WTC11 (cell line): Measurements from ENCODE around the gene RBM8A.

Source experiments
- CREM ChIP-seq: sonication (generic); formaldehyde crosslinking; IDR thresholded peaks from 2 replicates; pipeline ENCODE4 v1.8.1; 2022; ENCODE audit warnings: mild to moderate bottlenecking, missing genetic modification reagents, moderate library complexity
- ELF4 ChIP-seq: sonication (generic); formaldehyde crosslinking; IDR thresholded peaks from 2 replicates; pipeline ENCODE4 v1.8.1; 2022; ENCODE audit warnings: low read depth, mild to moderate bottlenecking, moderate library complexity, missing genetic modification reagents
- ETV6 ChIP-seq: sonication (generic); formaldehyde crosslinking; IDR thresholded peaks from 2 replicates; pipeline ENCODE4 v1.8.1; 2022; ENCODE audit warnings: mild to moderate bottlenecking, missing genetic modification reagents
- JUN ChIP-seq: sonication (generic); formaldehyde crosslinking; IDR thresholded peaks from 2 replicates; pipeline ENCODE4 v1.8.0; 2023; ENCODE audit warnings: mild to moderate bottlenecking, missing genetic modification reagents
- KAT7 ChIP-seq: sonication (generic); formaldehyde crosslinking; IDR thresholded peaks from 2 replicates; pipeline ENCODE4 v1.8.1; 2023; ENCODE audit warnings: missing genetic modification reagents, mild to moderate bottlenecking, borderline replicate concordance
- NR3C1 ChIP-seq: sonication (generic); formaldehyde crosslinking; conservative IDR thresholded peaks from 2 replicates; pipeline ENCODE4 v1.8.1; 2023; ENCODE audit warnings: low read depth, mild to moderate bottlenecking, missing genetic modification reagents
- ZBTB21 ChIP-seq: sonication (generic); formaldehyde crosslinking; IDR thresholded peaks from 2 replicates; pipeline ENCODE4 v1.8.1; 2023; ENCODE audit warnings: mild to moderate bottlenecking, missing genetic modification reagents, borderline replicate concordance
- ZNF121 ChIP-seq: sonication (generic); formaldehyde crosslinking; IDR thresholded peaks from 2 replicates; pipeline ENCODE4 v1.8.0; 2023; ENCODE audit warnings: missing genetic modification reagents
- ZNF263 ChIP-seq: sonication (generic); formaldehyde crosslinking; IDR thresholded peaks from 2 replicates; pipeline ENCODE4 v1.8.1; 2022; ENCODE audit warnings: low read depth, mild to moderate bottlenecking, moderate library complexity, missing genetic modification reagents
- TF ChIP-seq, protein P1 (sequence below): fragments of 200-600 bp; IDR thresholded peaks from 2 replicates; pipeline ENCODE4 v1.8.0; 2022; ENCODE audit warnings: antibody characterized with exemption
- TF ChIP-seq, protein P2 (sequence below): sonication (generic); formaldehyde crosslinking; IDR thresholded peaks from 2 replicates; pipeline ENCODE4 v1.8.0; 2022; ENCODE audit warnings: mild to moderate bottlenecking, missing genetic modification reagents
- TF ChIP-seq, protein P3 (sequence below): sonication (generic); formaldehyde crosslinking; conservative IDR thresholded peaks from 2 replicates; pipeline ENCODE4 v1.8.1; 2022; ENCODE audit warnings: mild to moderate bottlenecking, missing genetic modification reagents

DNA sequence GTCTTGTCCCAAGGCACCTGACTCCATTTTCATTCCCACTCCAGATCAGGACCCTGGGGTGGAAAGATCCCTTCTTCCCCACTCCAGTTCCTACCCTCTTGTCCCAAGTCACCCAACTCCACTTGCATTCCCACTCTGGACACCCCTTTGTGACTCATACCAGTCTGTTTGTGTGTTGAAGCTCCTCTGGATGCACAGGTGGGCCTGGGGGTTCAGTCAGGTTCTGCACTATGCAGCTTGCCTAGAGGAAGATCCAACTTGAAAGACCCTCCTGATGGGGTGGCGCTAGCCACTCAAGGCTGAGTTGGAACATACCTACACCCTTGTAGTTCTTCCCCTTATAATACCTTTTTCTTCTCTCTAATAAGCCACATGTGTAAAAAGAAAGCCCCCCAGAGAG lies 31.8 kb downstream of the RBM8A start:
- TF ChIP-seq ZNF263 (no peak), KAT7 (CRISPR knock-in tag) (no peak), CREM (CRISPR knock-in tag) (no peak), NR3C1 (CRISPR knock-in tag) (no peak), JUN (CRISPR knock-in tag) (no peak), ZBTB21 (CRISPR knock-in tag) (no peak), ETV6 (no peak), ELF4 (CRISPR knock-in tag) (no peak), ZNF121 (no peak)
- TF ChIP-seq, protein P1, sequence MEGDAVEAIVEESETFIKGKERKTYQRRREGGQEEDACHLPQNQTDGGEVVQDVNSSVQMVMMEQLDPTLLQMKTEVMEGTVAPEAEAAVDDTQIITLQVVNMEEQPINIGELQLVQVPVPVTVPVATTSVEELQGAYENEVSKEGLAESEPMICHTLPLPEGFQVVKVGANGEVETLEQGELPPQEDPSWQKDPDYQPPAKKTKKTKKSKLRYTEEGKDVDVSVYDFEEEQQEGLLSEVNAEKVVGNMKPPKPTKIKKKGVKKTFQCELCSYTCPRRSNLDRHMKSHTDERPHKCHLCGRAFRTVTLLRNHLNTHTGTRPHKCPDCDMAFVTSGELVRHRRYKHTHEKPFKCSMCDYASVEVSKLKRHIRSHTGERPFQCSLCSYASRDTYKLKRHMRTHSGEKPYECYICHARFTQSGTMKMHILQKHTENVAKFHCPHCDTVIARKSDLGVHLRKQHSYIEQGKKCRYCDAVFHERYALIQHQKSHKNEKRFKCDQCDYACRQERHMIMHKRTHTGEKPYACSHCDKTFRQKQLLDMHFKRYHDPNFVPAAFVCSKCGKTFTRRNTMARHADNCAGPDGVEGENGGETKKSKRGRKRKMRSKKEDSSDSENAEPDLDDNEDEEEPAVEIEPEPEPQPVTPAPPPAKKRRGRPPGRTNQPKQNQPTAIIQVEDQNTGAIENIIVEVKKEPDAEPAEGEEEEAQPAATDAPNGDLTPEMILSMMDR, result no peak
- TF ChIP-seq, protein P2, sequence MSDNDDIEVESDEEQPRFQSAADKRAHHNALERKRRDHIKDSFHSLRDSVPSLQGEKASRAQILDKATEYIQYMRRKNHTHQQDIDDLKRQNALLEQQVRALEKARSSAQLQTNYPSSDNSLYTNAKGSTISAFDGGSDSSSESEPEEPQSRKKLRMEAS (CRISPR knock-in tag), result no peak
- TF ChIP-seq, protein P3, sequence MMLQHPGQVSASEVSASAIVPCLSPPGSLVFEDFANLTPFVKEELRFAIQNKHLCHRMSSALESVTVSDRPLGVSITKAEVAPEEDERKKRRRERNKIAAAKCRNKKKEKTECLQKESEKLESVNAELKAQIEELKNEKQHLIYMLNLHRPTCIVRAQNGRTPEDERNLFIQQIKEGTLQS (CRISPR knock-in tag), result no peak
